HG02642 (cell line): Measurements from ENCODE around the gene KAT2B.

Source experiments
- ATAC-seq: cut with Tn5 transposase; IDR thresholded peaks from one replicate; pipeline ENCODE4 v1.9.1; 2021; ENCODE audit warnings: mild to moderate bottlenecking; ENCODE audit not compliant: unreplicated experiment, poor library complexity

The KAT2B gene

GRCh38 chr3:20062996-20063395 is 22.8 kb downstream of the KAT2B start:
- no peak for ATAC-seq

GRCh38 chr3:20064387-20064786 is 24.1 kb downstream of the KAT2B start:
- ATAC-seq, result no peak

GRCh38 chr3:20064796-20065564 is 24.7 kb downstream of the KAT2B start:
- ATAC-seq, result no peak

DNA sequence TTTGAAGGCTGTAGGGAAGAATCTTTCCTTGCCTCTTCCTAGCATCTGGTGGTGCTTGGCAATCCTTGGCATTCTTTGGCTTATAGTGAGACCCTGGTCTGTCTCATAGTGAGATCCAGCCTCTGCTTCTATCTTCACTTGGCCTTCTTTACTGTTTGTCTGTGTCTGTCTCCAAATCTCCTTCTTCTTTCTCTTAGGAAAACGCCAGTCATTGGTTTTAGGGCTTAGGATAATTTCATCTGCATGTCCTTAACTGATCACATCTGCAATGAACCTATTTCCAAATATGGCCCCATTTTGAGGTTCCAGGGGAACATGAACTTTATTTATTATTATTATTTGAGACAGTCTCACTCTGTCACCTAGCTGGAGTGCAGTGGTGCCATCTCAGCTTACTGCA is 25.8 kb downstream of the KAT2B start:
- no peak for ATAC-seq

GRCh38 chr3:20066850-20067617 is 26.8 kb downstream of the KAT2B start:
- no peak for ATAC-seq

- ATAC-seq, result no peak
These were observed 28.4 kb downstream of the KAT2B start for GRCh38 chr3:20068512-20069177.

DNA sequence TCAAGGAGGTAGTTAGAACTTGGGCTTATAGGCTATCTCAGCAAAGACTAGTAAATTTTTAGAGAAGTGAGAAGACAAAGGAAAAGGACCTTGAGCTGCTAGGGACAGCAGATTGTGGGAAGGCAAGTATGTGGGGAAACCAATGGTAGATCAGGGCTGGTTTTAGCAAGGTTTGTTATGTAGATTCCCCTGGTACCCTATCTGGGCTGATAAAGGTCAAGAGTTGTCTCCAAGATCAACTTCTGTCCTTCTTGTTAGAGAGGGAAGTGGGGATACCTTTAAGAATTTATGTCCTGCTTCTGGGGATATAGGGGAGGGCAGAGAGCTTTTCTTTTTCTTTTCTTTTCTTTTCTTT is 28.9 kb downstream of the KAT2B start:
- ATAC-seq, result no peak

- ATAC-seq, result no peak
These were observed 30.9 kb downstream of the KAT2B start for GRCh38 chr3:20071175-20071574.

DNA sequence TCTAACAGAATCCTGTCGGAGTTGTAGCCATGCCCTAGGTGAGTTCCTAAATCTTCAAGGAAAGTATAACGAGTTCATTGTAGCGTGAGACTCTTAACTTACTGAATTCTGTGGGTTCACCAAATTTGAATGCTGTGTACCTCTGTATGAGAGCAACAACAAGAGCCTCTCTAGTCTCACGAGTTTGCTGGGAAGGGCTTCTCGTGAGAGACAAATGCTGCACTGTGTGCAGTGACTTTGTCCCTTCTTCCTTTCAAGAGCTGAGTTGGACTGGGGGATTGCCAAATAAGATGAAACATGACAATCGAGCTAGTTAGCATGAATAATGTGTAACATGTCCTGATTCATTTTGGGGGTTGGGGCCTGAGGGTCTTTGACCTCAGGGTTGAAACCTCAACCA is 32.2 kb downstream of the KAT2B start:
- no peak for ATAC-seq

DNA sequence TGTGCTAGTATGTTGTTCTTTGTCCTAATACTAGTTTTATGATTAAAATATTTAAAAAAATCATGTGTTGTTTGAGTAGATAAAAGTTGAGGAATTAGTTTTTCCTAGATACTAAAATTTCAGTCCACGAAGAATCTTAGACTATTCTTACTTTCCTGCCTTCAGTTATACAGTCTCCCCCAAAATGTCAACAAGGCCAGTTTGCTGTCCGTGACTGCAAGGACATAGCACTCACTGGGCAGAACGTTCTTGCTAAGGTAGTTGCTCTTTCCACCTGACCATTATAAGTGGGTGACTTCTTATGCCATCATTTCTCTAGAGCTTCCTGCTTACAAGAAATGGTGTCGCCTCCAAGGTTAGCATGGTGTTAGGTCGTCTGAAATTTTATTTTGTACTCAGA is 32.8 kb downstream of the KAT2B start:
- no peak for ATAC-seq

GRCh38 chr3:20073683-20074082 is 33.4 kb downstream of the KAT2B start:
- no peak for ATAC-seq

GRCh38 chr3:20074226-20075063 is 34.2 kb downstream of the KAT2B start:
- ATAC-seq, result no peak

DNA sequence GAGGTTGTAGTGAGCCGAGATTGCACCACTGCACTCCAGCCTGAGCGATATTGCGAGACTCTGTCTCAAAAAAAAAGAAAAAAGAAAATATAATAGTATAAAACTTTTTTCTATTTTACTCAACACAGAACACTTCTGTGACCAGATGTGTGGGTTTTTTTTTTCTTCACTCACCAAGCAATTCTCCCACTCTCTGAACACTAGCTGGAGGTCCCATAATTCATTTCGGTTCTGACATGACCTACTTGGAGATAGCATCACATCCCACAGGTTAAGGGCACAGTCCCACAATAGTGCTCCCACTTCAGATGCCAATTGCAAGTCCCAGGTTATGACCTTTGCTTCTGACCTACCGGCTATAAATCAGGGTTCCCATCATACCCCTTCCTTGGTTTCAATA is 35.0 kb downstream of the KAT2B start:
- no peak for ATAC-seq

GRCh38 chr3:20076296-20076997 is 36.2 kb downstream of the KAT2B start:
- ATAC-seq, result no peak

GRCh38 chr3:20077068-20077467 is 36.8 kb downstream of the KAT2B start:
- no peak for ATAC-seq

GRCh38 chr3:20078194-20078714 is 38.0 kb downstream of the KAT2B start:
- no peak for ATAC-seq

- ATAC-seq, result no peak
These were observed 39.4 kb downstream of the KAT2B start for GRCh38 chr3:20079621-20080020.

- peak; percentile 77 for ATAC-seq
These were observed 40.8 kb downstream of the KAT2B start for GRCh38 chr3:20080956-20081554.

DNA sequence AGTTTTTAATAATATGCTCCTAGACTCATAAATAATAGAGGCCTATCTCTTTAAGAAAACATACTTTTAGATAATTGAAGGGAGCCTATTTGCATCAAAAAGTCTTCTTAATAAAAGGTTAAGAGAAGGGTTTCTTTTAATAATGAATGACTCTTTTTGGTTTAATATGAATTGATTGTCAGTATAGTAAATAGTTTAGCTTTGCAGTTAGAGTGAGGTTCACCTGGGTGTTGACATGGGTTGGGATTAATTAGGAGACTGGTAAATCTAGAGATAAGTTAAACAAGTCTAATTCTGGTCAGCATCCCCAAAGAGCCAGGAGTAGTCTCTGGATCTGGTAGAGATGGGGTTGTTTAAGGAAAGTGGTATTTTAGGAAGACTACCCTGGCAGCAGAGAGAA is 43.0 kb downstream of the KAT2B start:
- ATAC-seq, result no peak
